Testis (tissue), 2 donors: Measurements from ENCODE around the gene FAM185A.

Experiments used
- CTCF ChIP-seq, 3 experiments: fragments of 450-650 bp in 2 of 3; fragments of 200-600 bp in 1 of 3; sonication (generic) in 1 of 3; IDR thresholded peaks; one replicate each; pipeline ENCODE4 v1.5.1; 2016 to 2019; ENCODE audit warnings: antibody characterized with exemption in 3 of 3, mild to moderate bottlenecking in 2 of 3, moderate library complexity in 1 of 3
- POLR2A ChIP-seq: fragments of 450-650 bp; IDR thresholded peaks from one replicate; pipeline ENCODE4 v1.6.1; 2017; ENCODE audit warnings: antibody characterized with exemption, mild to moderate bottlenecking, moderate library complexity

GRCh38 chr7:102837802-102838201 lies 89.0 kb downstream of the FAM185A start:
- TF ChIP-seq POLR2A (no peak), CTCF (IDR thresholded peaks at IDR 0.05) (no peak)
